RWPE1 (cell line): ENCODE data around the gene B4GALT4.
A peak's percentile ranks its signal among the peaks of the same experiment; 100 is the strongest.

Source experiments
- CTCF ChIA-PET: fragments of 350-600 bp; sonication (Branson Sonifier 250); formaldehyde crosslinking; extraction: SDS; loops from one replicate; lab custom pipeline; 2021; lab: Yijun Ruan, JAX
- POLR2A ChIA-PET: fragments of 400-600 bp; formaldehyde crosslinking; extraction: SDS; loops from one replicate; lab custom pipeline; 2020; ENCODE audit warnings: antibody characterized with exemption; ENCODE audit not compliant: low non-redundant PET; lab: Yijun Ruan, JAX
- DNase-seq: peaks from one replicate; pipeline ENCODE4 v3.0.0; 2012; ENCODE audit warnings: low spot score
- H3K27ac ChIP-seq: fragments of 450-650 bp; 2 replicates; pipeline ENCODE4 v1.5.1; 2017
- CTCF ChIP-seq: fragments of 450-650 bp; conservative IDR thresholded peaks from 2 replicates; pipeline ENCODE4 v1.5.1; 2017; ENCODE audit warnings: low read depth, mild to moderate bottlenecking

Gene B4GALT4

GRCh38 chr3:119194237-119195150 is 46.2 kb downstream of the B4GALT4 start:
- no peak for TF ChIP-seq CTCF
- POLR2A ChIA-PET, result no interaction called here
- no peak overlapping the region for H3K27ac ChIP-seq
- no peak for DNase-seq
- CTCF ChIA-PET, result no interaction called here

GRCh38 chr3:119191800-119192199 is 48.9 kb downstream of the B4GALT4 start:
- no peak overlapping the region for H3K27ac ChIP-seq
- no peak for TF ChIP-seq CTCF
- POLR2A ChIA-PET, result no interaction called here
- CTCF ChIA-PET, result interaction anchor here (0.5 kb wide), 1 partner anchor 1631 kb away, joined by 3 read pairs; no protein-coding TSS in a partner anchor
- no peak for DNase-seq

GRCh38 chr3:119187266-119187665 is 53.4 kb downstream of the B4GALT4 start:
- ChIA-PET CTCF (no interaction called here), POLR2A (no interaction called here)
- no peak for DNase-seq
- TF ChIP-seq CTCF, result no peak
- no peak overlapping the region for H3K27ac ChIP-seq

- H3K27ac ChIP-seq, result no peak overlapping the region
- ChIA-PET POLR2A (no interaction called here), CTCF (interaction anchor here (0.5 kb wide), 1 partner anchor 1659 kb away, joined by 5 read pairs; no protein-coding TSS in a partner anchor)
- TF ChIP-seq CTCF, result no peak
- DNase-seq, result peak; percentile 67
These were observed 55.7 kb downstream of the B4GALT4 start for GRCh38 chr3:119184796-119185570.

GRCh38 chr3:119184111-119184510 is 56.6 kb downstream of the B4GALT4 start:
- CTCF ChIA-PET, result no interaction called here
- H3K27ac ChIP-seq, result no peak overlapping the region
- no peak for DNase-seq
- no peak for TF ChIP-seq CTCF
- POLR2A ChIA-PET, result no interaction called here

- ChIA-PET CTCF (no interaction called here), POLR2A (no interaction called here)
- DNase-seq, result peak; percentile 77
- TF ChIP-seq CTCF, result no peak
- H3K27ac ChIP-seq, result peak overlapping the region; percentile 25; the same call in 1 of the 2 replicates
These were observed 58.9 kb downstream of the B4GALT4 start for GRCh38 chr3:119181765-119182164.
